ENCODE measurements around the gene GUF1. TPM values are rescaled to one million over a fixed set of nuclear protein-coding genes. Genes with fewer than 3 reads are reported as not detected.

GUF1 gene
- total and polyA plus RNA-seq, 2 experiments from 2014 or later = 15.4 to 39.9 TPM

DNA sequence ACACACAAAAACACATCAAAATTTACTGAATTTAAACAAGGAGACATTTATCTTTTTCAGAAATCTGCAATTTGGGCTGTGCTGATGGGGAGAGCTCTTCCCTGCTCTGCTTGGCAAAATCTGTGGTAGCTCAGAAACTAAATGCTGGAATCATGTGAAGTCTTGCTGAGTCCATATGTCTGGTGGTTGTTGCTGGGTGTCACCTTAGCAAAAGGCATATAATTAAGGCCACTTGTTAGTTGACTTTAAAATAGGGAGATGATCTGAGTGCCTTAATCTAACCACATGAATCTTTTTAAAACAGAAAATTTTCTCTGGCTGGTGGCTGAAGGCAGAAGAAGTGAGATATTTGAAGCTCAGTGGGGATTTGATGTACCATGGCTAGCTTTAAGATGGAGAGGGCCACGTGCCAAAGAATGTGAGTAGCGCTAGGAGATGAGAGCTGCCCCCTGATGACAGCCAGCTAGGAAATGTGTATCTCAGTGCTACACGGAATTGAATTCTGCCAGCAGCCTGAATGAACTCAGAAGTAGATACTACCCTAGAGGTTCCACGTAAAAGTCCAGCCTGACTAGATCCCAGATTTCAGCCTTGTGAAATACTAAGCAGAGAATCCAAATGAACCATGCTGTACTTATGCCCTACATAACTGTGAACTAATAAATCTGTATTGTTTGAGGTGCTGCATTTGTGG lies 7.6 kb upstream of the GUF1 start (continued):
- TF ChIP-seq CREB1 (CRISPR knock-in tag; IDR thresholded peaks at IDR 0.05; ENCODE audit: low read depth) = no peak
- TF ChIP-seq NANOG (IDR thresholded peaks at IDR 0.05; ENCODE audit: borderline replicate concordance) = no peak
- TF ChIP-seq JUNB (IDR thresholded peaks at IDR 0.05; ENCODE audit: unreplicated experiment) = no peak
- TF ChIP-seq ZNF114 (CRISPR knock-in tag; IDR thresholded peaks at IDR 0.05) = no peak

DNA sequence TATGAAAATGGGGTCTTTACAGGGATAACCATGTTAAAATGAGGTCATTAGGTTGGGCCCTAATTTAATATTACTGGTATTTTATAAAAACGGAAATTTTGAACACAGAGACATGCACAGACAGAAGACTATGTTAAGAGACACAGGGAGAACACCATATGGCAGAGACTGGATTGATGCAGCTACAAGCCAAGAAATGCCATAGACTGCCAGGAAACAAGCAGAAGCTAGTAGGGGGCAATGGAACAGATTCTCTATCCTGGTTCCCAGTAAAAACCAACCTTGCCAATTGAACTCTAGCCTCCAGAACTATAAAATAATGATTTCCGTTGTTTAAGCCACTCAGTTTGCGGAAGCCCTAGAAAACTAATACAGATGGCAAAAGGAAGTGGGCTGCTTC lies 6.6 kb upstream of the GUF1 start:
- no peak overlapping the region for H3K4me3 Mint-ChIP-seq
- no peaks in the 10 kb centered on the region for H3K4me1 ChIP-seq (ENCODE audit: insufficient read depth)
- no peaks in the 10 kb centered on the region for H3K36me3 Mint-ChIP-seq (ENCODE audit: low read depth)
- H4K20me1 ChIP-seq (replicated peaks; ENCODE audit: insufficient read depth) = no peaks in the 10 kb centered on the region
- H3K4me2 ChIP-seq = no peak overlapping the region
- DNase-seq (ENCODE audit: low spot score) (no peak), ATAC-seq (no peak)
- no peaks in the 10 kb centered on the region for H3K9me3 Mint-ChIP-seq
- H2AFZ ChIP-seq = no peak overlapping the region
- no peaks in the 10 kb centered on the region for H3K36me3 ChIP-seq (ENCODE audit: insufficient read depth)
- no peak overlapping the region for H3K27ac Mint-ChIP-seq
- no peaks in the 10 kb centered on the region for H3K4me1 Mint-ChIP-seq
- H3K79me2 ChIP-seq (replicated peaks; ENCODE audit: insufficient read depth) = no peaks in the 10 kb centered on the region
- no peak for TF ChIP-seq NANOG (IDR thresholded peaks at IDR 0.05; ENCODE audit: borderline replicate concordance)
- TF ChIP-seq POLR2AphosphoS5 (IDR thresholded peaks at IDR 0.05; ENCODE audit: low read depth) = no peak
- no peak for TF ChIP-seq REST (IDR thresholded peaks at IDR 0.05; ENCODE audit: unreplicated experiment)
- no peak for TF ChIP-seq EZH2 (IDR thresholded peaks at IDR 0.05; ENCODE audit: low read depth, unreplicated experiment)
- no peak for TF ChIP-seq CTCF (conservative IDR thresholded peaks at IDR 0.05; ENCODE audit: low read depth in 2 of 2)
- no peak for TF ChIP-seq EZH2phosphoT487 (IDR thresholded peaks at IDR 0.05; ENCODE audit: unreplicated experiment)
- TF ChIP-seq JUNB (IDR thresholded peaks at IDR 0.05; ENCODE audit: unreplicated experiment) = no peak
- TF ChIP-seq ZNF114 (CRISPR knock-in tag; IDR thresholded peaks at IDR 0.05) = no peak
- TF ChIP-seq, protein P1, sequence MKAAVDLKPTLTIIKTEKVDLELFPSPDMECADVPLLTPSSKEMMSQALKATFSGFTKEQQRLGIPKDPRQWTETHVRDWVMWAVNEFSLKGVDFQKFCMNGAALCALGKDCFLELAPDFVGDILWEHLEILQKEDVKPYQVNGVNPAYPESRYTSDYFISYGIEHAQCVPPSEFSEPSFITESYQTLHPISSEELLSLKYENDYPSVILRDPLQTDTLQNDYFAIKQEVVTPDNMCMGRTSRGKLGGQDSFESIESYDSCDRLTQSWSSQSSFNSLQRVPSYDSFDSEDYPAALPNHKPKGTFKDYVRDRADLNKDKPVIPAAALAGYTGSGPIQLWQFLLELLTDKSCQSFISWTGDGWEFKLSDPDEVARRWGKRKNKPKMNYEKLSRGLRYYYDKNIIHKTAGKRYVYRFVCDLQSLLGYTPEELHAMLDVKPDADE (IDR thresholded peaks at IDR 0.05) = no peak
- H3F3A ChIP-seq (replicated peaks; ENCODE audit: low read depth) = no peaks in the 10 kb centered on the region
- H3K9me2 ChIP-seq (ENCODE audit: insufficient read depth) = no peaks in the 10 kb centered on the region
- no peaks in the 10 kb centered on the region for H3K27me3 Mint-ChIP-seq (ENCODE audit: insufficient read depth, low read depth, poor library complexity)
- no peak overlapping the region for H3K4me3 ChIP-seq
- H3K27me3 ChIP-seq (ENCODE audit: insufficient read depth) = no peaks in the 10 kb centered on the region
- H3K27ac ChIP-seq (ENCODE audit: low read depth) = no peak overlapping the region
